Measurements from ENCODE around the gene GHRH.

The GHRH gene

GRCh38 chr20:37298190-37298939 lies 36.8 kb upstream of the GHRH start:
- H3K27ac ChIP-seq = peak overlapping the region; percentile 76 to 86
- H3K4me3 ChIP-seq = no peak overlapping the region
- TF ChIP-seq CTCF (IDR thresholded peaks at IDR 0.05) = no peak
- no peak for DNase-seq (ENCODE audit: low spot score)

GRCh38 chr20:37297066-37297736 lies 35.6 kb upstream of the GHRH start:
- peak overlapping the region; percentile 15 for H3K4me3 ChIP-seq
- H3K27ac ChIP-seq = peak overlapping the region; percentile 76 to 86
- no peak for TF ChIP-seq CTCF (IDR thresholded peaks at IDR 0.05)
- DNase-seq (ENCODE audit: low spot score) = peak; percentile 75

- DNase-seq (ENCODE audit: low spot score) = no peak
- H3K27ac ChIP-seq = peak overlapping the region; percentile 76 to 86
- peak overlapping the region; percentile 15 for H3K4me3 ChIP-seq
- no peak for TF ChIP-seq CTCF (IDR thresholded peaks at IDR 0.05)
Measured at GRCh38 chr20:37296371-37296770, 34.8 kb upstream of the GHRH start.

- TF ChIP-seq CTCF (IDR thresholded peaks at IDR 0.05) = no peak
- Histone ChIP-seq H3K4me3 (no peak overlapping the region), H3K27ac (peak overlapping the region; percentile 18 to 86)
- DNase-seq (ENCODE audit: low spot score) = no peak
Measured at GRCh38 chr20:37295595-37295994, 34.0 kb upstream of the GHRH start.

- H3K4me3 ChIP-seq = no peak overlapping the region
- peak overlapping the region; percentile 18 to 86 for H3K27ac ChIP-seq
- DNase-seq (ENCODE audit: low spot score) = no peak
Measured at GRCh38 chr20:37295001-37295400, 33.4 kb upstream of the GHRH start.

GRCh38 chr20:37294262-37294981 lies 32.8 kb upstream of the GHRH start:
- TF ChIP-seq CTCF (IDR thresholded peaks at IDR 0.05) = no peak
- H3K4me3 ChIP-seq = no peak overlapping the region
- DNase-seq (ENCODE audit: low spot score) = no peak
- peak overlapping the region; percentile 18 to 86 for H3K27ac ChIP-seq

More at GRCh38 chr20:37295001-37295400, 33.4 kb upstream of the GHRH start:
- TF ChIP-seq CTCF (IDR thresholded peaks at IDR 0.05) = no peak
